BJ (cell line): ENCODE measurements around the gene ATAD3B. TPM values are rescaled to one million over a fixed set of nuclear protein-coding genes. Genes with fewer than 3 reads are reported as not detected.

Source experiments
- CTCF ChIA-PET: fragments of 350-600 bp; formaldehyde crosslinking; extraction: SDS; loops from one replicate; lab custom pipeline; 2021; ENCODE audit warnings: antibody characterized with exemption, inconsistent platforms; lab: Yijun Ruan, JAX
- POLR2A ChIA-PET: fragments of 300-600 bp; sonication (Branson Sonifier 250); formaldehyde crosslinking; extraction: SDS; loops from one replicate; lab custom pipeline; 2021; ENCODE audit warnings: antibody characterized with exemption; lab: Charles Lee
- DNase-seq: peaks from one replicate; pipeline ENCODE4 v3.0.0-alpha.2; 2011; ENCODE audit warnings: low read depth
- H3K27me3 ChIP-seq: 2 replicates; pipeline ENCODE4 v1.6.0; 2011; ENCODE audit warnings: low read length; ENCODE audit not compliant: control insufficient read depth, insufficient read depth
- H3K36me3 ChIP-seq: 2 replicates; pipeline ENCODE4 v1.5.1; 2011; ENCODE audit warnings: low read length; ENCODE audit not compliant: control insufficient read depth, insufficient read depth
- H3K4me3 ChIP-seq: 2 replicates; pipeline ENCODE4 v1.5.1; 2011; ENCODE audit warnings: low read depth, mild to moderate bottlenecking, control low read depth, low read length
- polyA minus RNA-seq: library from RNA; depleted of rRNA, polyadenylated mRNA; stranded (reverse); fragments of >200 nt; gene quantifications from 2 replicates; pipeline ENCODE4 v1.2.3, GENCODE V29; 2011; rRNA and poly(A)+ RNA removed
- polyA plus RNA-seq: library from polyadenylated mRNA; depleted of rRNA; stranded (reverse); fragments of >200 nt; gene quantifications from 2 replicates; pipeline ENCODE4 v1.2.3, GENCODE V29; 2011; rRNA removed
- TF ChIP-seq, protein P1 (sequence below): IDR thresholded peaks from 2 replicates; pipeline ENCODE4 v1.5.1; 2011; ENCODE audit warnings: low read depth, mild to moderate bottlenecking, control low read depth, inconsistent platforms, low read length, moderate library complexity; ENCODE audit not compliant: insufficient read depth

ATAD3B gene
- polyA plus RNA-seq, result 9.5 and 12.5 TPM in 2 replicates
- polyA minus RNA-seq, result 8.9 and 13.1 TPM in 2 replicates

GRCh38 chr1:1471389-1472052, at the start of gene ATAD3B:
Gene ATAD3B (plus strand): TSS chr1:1471765. CDS start chr1:1471885, 120 bp downstream.
- POLR2A ChIA-PET, result no interaction called here
- H3K36me3 ChIP-seq, result no peaks in the 10 kb centered on the region; the same call in 1 of the 2 replicates
- CTCF ChIA-PET, result no interaction called here
- peak within 1 kb of the TSS; percentile 86 for H3K4me3 ChIP-seq
- TF ChIP-seq, protein P1, sequence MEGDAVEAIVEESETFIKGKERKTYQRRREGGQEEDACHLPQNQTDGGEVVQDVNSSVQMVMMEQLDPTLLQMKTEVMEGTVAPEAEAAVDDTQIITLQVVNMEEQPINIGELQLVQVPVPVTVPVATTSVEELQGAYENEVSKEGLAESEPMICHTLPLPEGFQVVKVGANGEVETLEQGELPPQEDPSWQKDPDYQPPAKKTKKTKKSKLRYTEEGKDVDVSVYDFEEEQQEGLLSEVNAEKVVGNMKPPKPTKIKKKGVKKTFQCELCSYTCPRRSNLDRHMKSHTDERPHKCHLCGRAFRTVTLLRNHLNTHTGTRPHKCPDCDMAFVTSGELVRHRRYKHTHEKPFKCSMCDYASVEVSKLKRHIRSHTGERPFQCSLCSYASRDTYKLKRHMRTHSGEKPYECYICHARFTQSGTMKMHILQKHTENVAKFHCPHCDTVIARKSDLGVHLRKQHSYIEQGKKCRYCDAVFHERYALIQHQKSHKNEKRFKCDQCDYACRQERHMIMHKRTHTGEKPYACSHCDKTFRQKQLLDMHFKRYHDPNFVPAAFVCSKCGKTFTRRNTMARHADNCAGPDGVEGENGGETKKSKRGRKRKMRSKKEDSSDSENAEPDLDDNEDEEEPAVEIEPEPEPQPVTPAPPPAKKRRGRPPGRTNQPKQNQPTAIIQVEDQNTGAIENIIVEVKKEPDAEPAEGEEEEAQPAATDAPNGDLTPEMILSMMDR, result no peak
- H3K27me3 ChIP-seq, result no peaks in the 10 kb centered on the region
- DNase-seq, result peak; percentile 47

GRCh38 chr1:1421907-1422464, 49.6 kb upstream of the ATAD3B start:
- no peaks in the 10 kb centered on the region for H3K36me3 ChIP-seq
- no peak overlapping the region for H3K4me3 ChIP-seq
- ChIA-PET POLR2A (no interaction called here), CTCF (no interaction called here)
- no peaks in the 10 kb centered on the region for H3K27me3 ChIP-seq
- TF ChIP-seq, protein P1, result no peak
- no peak for DNase-seq

- Histone ChIP-seq H3K4me3 (no peak overlapping the region), H3K27me3 (no peaks in the 10 kb centered on the region), H3K36me3 (no peaks in the 10 kb centered on the region)
- TF ChIP-seq, protein P1, result no peak
- POLR2A ChIA-PET, result no interaction called here
- DNase-seq, result no peak
- CTCF ChIA-PET, result no interaction called here
Observed at GRCh38 chr1:1422465-1423244, 48.9 kb upstream of the ATAD3B start.

- ChIA-PET CTCF (no interaction called here), POLR2A (no interaction called here)
- H3K27me3 ChIP-seq, result no peaks in the 10 kb centered on the region
- no peak overlapping the region for H3K4me3 ChIP-seq
- no peaks in the 10 kb centered on the region for H3K36me3 ChIP-seq
- TF ChIP-seq, protein P1, result no peak
- no peak for DNase-seq
Observed at GRCh38 chr1:1423245-1423597, 48.3 kb upstream of the ATAD3B start.

DNA sequence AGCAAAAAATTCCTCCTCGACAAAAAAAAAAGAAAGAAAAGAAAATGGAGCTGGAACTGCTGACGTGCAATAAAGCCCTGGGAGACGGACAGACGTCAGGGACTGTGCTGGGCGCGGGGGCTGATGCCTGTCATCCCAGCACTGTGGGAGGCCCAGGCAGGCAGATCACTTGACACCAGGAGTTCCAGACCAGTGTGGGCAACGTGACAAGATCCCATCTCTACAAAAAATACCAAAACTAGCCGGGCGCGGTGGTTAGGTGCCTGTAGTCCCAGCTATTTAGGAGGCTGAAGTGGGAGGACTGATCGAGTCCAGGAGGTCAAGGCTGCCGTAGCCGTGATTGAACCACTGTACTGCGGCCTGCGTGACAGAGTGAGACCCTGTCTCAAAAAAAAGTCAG, 46.9 kb upstream of the ATAD3B start:
- ChIA-PET POLR2A (no interaction called here), CTCF (interaction anchor here (0.9 kb wide), 1 partner anchor 13 kb away, joined by 3 read pairs; no protein-coding TSS in a partner anchor)
- Histone ChIP-seq H3K4me3 (no peak overlapping the region), H3K27me3 (no peaks in the 10 kb centered on the region), H3K36me3 (no peaks in the 10 kb centered on the region)
- DNase-seq, result no peak
- TF ChIP-seq, protein P1, result no peak
